GM10266 (cell line): Measurements from ENCODE around the gene MAEA.

Experiments used
- DNase-seq: peaks from one replicate; pipeline ENCODE4 v3.0.0; 2012; ENCODE audit errors: extremely low spot score
- CTCF ChIP-seq: IDR thresholded peaks from 2 replicates; pipeline ENCODE4 v1.5.1; 2012; ENCODE audit warnings: mild to moderate bottlenecking, low read depth; ENCODE audit not compliant: control insufficient read depth, insufficient read depth; ENCODE audit errors: missing control alignments

MAEA gene

GRCh38 chr4:1260418-1261106, 29.1 kb upstream of the MAEA start:
- DNase-seq = no peak
- TF ChIP-seq CTCF = no peak

- TF ChIP-seq CTCF = no peak
- no peak for DNase-seq
Observed at GRCh38 chr4:1261107-1261928, 28.4 kb upstream of the MAEA start.

- no peak for DNase-seq
Observed at GRCh38 chr4:1264942-1265341, 24.7 kb upstream of the MAEA start.

GRCh38 chr4:1265351-1265750, 24.3 kb upstream of the MAEA start:
- DNase-seq = no peak
- TF ChIP-seq CTCF = no peak

More at GRCh38 chr4:1264942-1265341, 24.7 kb upstream of the MAEA start:
- no peak for TF ChIP-seq CTCF

- no peak for TF ChIP-seq CTCF
- no peak for DNase-seq
Observed at GRCh38 chr4:1266881-1267763, 22.6 kb upstream of the MAEA start.

- no peak for TF ChIP-seq CTCF
- no peak for DNase-seq
Observed at GRCh38 chr4:1269209-1269608, 20.5 kb upstream of the MAEA start.
